VCaP (cell line): ENCODE results near the gene METTL1.

Experiments
- H3K27ac ChIP-seq: fragments of 450-650 bp; 2 replicates; pipeline ENCODE4 v1.5.1; 2017
- TF ChIP-seq, protein P1 (sequence below): fragments of 450-650 bp; conservative IDR thresholded peaks from 2 replicates; pipeline ENCODE4 v1.5.1; 2017; ENCODE audit warnings: mild to moderate bottlenecking, moderate library complexity

The METTL1 gene

DNA sequence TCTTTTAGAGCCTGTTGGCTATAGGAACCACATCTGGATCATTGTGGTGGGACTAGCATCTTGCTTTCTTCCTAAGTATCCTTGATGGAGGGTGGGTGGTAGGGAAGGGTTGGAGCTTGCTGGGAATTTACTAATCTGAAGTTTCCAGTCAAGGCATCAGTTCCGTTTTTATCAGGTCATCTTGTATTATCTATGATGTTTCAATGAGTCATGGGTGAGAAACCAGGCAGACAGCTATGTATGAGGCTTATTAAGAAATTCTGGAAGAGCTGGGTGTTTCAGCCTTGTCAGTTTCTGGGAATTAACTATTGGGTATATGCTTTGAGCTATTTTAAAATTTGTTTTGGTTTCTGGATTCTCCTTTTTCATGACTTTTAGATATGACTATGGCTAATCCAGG, 22.0 kb upstream of the METTL1 start:
- TF ChIP-seq, protein P1, sequence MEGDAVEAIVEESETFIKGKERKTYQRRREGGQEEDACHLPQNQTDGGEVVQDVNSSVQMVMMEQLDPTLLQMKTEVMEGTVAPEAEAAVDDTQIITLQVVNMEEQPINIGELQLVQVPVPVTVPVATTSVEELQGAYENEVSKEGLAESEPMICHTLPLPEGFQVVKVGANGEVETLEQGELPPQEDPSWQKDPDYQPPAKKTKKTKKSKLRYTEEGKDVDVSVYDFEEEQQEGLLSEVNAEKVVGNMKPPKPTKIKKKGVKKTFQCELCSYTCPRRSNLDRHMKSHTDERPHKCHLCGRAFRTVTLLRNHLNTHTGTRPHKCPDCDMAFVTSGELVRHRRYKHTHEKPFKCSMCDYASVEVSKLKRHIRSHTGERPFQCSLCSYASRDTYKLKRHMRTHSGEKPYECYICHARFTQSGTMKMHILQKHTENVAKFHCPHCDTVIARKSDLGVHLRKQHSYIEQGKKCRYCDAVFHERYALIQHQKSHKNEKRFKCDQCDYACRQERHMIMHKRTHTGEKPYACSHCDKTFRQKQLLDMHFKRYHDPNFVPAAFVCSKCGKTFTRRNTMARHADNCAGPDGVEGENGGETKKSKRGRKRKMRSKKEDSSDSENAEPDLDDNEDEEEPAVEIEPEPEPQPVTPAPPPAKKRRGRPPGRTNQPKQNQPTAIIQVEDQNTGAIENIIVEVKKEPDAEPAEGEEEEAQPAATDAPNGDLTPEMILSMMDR = no peak
- no peak overlapping the region for H3K27ac ChIP-seq

DNA sequence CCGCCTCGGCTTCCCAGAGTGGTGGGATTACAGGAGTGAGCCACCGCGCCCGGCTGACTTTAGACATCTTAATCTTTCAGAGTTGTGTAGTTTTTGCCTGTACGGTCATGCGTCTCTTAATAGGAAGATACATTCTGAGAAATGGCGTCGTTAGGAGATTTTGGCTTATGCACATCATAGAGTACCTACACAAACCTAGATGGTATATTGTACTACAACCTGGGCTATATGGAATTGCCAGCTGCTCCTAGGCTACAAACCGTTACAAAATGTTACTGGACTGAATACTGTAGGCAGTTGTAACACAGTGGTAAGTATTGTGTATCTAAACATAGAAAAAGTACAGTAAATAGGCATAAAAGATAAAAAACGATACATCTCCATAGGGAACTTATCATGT, 12.0 kb upstream of the METTL1 start:
- TF ChIP-seq, protein P1 = no peak
- H3K27ac ChIP-seq = peak overlapping the region; percentile 82; the same call in 1 of the 2 replicates

DNA sequence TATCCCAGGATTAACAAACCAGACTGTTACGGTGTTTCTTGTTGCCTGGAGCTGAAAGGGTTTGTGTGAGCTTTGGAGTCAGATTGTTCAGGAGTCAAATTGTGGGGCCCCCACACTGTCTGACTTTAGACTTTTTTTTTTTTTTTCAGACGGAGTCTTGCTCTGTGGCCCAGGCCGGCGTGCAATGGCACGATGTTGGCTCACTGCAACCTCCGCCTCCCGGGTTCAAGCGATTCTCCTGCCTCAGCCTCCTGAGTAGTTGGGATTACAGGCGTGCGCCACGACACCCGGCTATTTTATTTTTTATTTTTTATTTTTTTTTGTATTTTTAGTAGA, 11.5 kb upstream of the METTL1 start:
- TF ChIP-seq, protein P1 = no peak
- H3K27ac ChIP-seq = peak overlapping the region; percentile 82

DNA sequence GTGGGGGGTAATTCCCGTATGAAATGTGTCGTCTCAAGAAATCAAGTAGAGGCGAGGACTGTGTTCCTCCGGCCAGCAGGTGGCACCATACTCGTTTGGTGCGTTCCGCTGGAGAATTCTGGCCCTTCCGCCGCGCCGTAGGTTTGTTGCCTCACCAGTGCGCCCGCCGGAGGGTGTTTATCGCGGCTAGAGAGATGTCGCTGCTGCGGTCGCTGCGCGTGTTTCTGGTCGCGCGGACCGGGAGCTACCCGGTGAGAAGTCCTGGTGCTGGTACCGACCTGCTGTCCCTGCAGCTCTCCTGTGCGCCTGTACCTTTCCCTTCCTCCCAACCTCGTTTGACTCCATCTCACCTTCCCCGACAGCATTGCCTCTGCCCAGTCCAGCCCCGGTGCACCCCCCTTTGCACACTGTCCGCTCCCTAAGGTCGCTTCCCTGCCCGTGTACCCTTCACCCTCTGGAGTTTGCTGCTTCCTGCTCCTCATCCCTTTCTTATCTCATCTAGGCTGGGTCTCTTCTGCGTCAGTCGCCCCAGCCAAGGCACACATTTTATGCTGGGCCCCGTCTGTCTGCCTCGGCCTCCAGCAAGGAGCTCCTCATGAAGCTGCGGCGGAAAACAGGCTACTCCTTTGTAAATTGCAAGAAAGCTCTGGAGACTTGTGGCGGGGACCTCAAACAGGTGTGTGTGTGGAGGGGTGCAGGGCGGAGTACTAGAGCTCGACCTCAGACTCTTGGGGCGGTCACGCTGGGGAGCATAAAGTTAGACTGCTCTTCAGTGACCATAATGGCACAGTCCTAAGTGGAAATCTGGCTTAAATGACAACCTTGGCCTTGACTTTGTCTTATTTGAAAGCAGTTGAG, 10.9 kb upstream of the METTL1 start, which contains the start of gene TSFM:
Gene TSFM (plus strand): TSS at position 180 of the 858 bp plus-strand sequence. CDS start 15 bp downstream, at position 195.
- TF ChIP-seq, protein P1 = peak; percentile 95
- peak within 1 kb of the TSS; percentile 82 for H3K27ac ChIP-seq

DNA sequence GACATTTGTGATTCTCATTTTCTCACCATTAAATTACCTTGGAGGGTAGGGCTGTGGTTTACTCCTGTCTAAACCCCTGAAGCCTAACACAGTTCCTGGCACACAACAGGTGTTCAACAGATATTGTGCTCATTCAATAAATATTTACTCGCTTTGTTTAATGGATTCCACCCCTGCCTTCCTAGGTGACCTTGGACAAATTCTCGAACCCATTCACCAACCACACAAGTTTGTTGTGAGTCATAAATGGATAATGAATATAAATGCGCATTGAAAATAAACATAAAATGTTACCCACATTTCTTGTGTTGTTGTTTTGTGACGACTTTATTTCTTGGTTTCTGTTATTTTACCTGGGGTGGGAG, 10.3 kb upstream of the METTL1 start:
- TF ChIP-seq, protein P1 = no peak
- H3K27ac ChIP-seq = peak overlapping the region; percentile 82; the same call in 1 of the 2 replicates

DNA sequence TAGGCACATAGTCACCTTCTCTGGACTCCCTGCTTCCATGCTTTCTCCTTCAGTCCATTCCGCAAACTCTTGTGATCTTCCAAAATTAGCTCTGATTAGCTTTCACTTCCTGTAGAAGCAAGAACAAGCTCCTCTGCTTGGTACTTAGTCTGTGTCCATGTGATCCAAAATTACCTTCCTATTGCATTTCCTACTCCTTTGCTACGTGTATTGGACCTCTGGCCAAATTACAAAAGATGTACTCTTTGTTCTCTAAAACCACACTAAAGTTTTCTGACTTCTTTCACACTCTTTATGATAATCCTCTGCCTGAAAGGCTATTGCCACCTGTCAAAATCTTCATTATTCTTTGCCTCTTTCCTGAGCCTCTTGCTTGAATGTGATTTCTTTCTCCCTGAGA, 9.9 kb upstream of the METTL1 start:
- TF ChIP-seq, protein P1 = no peak
- H3K27ac ChIP-seq = peak overlapping the region; percentile 82

DNA sequence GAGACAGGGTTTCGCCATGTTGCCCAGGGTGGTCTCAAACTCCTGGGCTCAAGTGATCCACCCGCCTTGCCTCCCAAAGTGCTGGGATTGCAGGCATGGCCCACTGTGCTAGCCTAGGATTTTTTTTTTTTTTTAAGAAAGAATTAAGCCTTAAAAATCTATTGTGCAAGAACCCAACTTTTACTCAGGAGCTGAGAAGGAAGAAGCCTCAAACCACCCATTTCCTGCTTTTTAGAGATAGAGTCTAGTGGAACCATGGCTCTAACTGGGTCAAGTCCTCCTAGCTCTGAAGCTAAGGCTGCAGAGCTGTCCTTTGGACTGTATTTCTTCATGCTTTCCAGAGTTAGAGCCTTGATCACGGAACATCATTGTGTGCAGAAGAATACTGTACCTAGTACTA, 9.3 kb upstream of the METTL1 start:
- TF ChIP-seq, protein P1 = no peak
- H3K27ac ChIP-seq = peak overlapping the region; percentile 5; the same call in 1 of the 2 replicates
